Anterior cingulate cortex (tissue), 58 donors: Measurements from ENCODE around the gene PIK3C2G.

Experiments
- DNase-seq, 58 donors: peaks; one replicate each; lab custom pipeline; 2025; lab: John Stamatoyannopoulos, UW

Gene PIK3C2G

DNA sequence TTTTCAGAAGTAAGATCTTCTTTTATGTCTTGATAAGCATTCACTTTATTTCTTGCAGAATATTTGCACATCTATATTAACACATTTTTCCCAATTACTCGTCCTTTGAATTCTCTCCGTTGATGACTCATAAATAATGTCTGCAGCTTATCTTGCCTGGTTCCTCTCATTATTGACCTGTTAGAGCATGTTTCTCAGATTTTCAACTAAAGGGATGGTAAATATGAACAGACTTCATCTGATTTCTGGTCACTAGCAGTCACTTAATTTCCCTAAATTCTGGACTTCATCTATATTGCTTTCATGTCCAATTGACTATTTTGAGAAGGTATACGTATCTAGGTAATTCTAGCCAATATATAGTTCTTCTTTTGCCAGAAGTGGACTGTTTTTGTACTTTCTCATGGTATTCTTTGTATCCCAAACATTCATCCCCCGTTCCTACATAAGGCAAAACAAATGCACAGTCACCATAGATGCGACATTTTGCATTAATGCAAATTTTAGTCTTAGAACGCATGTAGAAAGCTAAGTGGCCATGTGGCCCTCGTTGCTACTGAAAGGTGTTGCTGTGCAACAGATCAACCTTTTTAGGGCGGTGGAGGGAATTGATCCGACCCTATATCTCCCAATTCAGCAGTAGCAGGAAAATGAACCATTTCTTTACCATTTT lies 6.2 kb downstream of the PIK3C2G start:
- no peak for DNase-seq

DNA sequence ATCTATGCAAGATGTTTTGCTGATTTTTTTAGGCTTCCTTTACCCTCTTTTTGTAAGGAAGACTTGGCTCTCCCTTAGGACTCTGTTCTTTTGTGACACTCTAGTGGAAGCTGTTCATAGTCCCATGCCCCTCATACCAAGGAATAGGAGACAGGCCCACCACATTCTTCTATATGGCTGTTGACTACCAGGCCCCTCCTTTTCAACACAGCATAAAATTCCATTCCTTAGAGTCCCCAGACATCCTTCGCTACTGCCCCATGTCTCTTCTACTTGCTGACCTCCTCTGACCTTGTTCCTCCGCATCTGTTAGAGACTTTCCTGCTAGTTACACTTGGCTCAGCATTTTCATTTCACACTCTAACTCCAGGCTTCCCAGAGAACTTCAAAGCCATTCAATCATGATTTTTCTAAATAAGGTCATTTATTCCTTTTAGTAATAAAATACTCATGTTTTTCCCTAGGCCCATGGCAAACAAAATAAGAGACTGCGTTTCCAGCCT lies 9.7 kb downstream of the PIK3C2G start:
- DNase-seq, result no peak

DNA sequence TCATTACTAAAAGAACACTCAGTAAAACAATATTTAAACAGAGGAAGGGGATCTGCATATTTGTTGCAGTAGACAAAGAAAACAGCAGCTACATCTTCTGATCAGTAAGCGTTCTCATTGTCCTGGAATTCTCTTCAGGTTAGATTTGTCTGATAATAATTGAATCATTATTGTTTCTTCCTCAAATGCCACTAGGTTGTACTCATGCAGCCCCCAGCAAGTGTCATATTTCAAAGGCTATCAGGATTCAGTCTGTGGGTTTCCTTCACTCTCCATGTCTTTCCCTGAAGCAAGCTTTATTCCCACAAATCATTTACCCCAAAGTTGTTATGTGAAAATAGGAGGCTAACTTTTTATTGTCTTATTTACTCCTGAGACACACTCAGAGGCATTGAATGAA lies 14.7 kb downstream of the PIK3C2G start:
- no peak for DNase-seq

DNA sequence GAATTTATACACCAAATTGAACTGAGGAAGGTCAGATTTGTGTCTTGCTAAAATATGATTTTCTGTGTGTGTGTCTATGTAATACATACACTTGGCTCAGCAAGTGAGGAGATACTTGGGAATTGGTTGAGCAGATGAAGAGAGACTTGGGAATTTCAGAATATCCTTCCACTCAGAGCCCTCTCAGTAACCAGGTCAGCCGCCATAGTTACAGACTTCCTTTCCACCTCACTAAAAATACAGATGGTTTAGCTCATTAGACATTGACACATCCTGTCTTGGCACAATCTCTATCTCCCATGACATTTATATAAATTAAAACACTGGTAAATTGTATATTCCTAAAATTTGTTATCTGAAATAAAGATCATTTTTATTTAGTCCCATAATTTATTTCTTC lies 15.9 kb downstream of the PIK3C2G start:
- no peak for DNase-seq

DNA sequence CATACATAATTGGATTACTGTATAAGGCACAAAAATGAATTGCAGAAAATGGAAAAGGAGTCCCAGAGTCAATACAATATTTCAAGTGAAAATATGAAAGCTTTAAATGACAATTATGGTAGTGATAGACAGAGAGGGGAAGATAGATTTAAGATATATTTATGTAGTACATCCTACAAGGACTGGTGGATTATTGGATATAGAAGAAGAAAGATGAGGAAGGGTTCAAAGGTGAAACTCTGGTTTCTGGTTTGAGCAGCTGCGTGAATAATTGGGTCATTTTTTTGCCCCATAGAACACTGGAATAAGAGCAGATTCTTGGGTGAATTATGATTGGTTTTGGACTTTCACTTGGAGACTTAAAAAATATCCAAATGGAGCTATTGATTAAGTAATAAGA lies 19.4 kb downstream of the PIK3C2G start:
- DNase-seq, result no peak

DNA sequence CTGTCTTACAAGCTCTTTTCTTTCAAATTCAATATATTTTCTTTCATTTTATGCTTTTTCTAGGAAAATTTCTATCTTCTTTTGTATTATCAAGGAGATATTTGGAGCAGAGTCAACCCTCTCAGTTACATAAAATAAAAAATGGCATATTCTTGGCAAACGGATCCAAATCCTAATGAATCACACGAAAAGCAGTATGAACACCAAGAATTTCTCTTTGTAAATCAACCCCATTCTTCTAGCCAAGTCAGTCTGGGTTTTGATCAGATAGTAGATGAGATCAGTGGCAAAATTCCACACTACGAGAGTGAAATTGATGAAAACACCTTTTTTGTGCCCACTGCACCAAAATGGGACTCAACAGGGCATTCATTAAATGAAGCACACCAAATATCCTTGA lies 20.6 kb downstream of the PIK3C2G start:
- no peak for DNase-seq

DNA sequence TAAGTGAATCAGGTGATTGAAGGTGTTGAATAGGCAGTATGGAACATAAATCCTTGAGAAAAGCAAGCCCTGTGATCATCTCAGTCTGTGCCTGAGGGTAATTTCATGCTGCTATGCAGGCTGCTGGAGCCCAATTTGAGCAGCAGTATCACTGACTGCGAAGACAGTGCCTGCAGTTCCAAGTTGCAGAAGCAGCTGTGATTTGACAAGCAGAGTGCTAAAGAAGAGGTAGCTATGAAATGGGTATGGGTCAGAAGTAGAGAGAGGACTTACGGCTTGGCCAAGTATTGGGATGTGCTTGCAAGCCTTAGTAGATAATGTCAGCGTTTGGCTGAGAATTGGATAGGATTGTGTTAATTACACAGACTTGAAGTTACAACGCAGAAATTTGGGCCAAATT lies 22.5 kb downstream of the PIK3C2G start:
- DNase-seq, result peak in 4 of 58 donors; percentile 0 to 12 (median 2)

DNA sequence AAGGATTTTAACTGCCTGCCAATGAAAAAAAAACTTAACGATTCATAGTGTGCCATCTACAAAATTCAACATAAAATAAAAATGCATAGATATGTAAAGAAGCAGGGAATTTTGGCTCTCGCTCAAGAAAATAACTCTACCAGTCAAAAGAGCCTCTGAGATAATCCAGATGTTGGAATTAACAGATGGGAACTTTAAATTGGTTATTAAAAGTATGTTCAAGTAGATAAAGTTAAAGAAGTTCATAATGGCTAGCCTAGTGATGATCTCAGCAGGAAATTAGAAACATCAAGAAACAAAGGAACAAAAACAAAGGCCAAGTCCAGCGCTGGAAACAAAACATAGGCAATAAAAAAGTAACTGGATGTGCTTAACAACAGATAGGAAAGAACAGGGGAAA lies 23.1 kb downstream of the PIK3C2G start:
- DNase-seq, result no peak

DNA sequence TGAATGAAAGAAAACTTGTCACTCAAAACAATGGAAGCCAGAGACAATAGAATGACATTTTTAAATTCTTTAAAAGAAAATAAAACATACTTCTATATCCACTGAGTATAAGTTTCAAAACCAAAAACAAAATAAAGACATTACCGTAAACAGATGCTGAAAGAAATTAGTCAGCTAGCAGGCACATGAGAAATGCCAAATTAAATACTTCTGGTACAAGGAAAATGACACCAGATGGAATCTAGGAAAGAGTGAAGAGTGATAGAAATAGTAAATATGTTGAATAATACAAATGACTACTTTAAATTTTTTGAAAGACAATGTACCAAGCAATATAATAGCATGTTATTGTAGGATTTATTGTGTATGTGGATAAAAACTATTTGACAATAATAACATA lies 23.8 kb downstream of the PIK3C2G start:
- no peak for DNase-seq

DNA sequence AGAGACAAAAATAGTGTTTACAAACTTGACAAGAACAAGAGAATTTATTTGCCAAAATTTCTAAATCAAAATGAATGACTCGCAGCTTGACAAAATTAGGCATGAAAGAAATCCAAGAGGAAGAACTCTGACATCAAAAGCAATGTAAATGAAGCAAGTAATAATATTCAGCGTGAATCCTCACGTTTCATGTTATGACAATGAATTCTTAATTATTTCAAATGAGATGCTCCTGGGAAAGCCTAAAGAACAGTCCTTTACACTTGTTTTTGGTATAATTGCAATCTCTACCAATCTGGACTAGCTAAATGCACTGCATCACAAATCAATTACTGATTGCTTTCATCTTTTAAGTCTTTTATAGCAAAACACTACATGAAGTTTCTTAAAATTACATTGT lies 29.1 kb downstream of the PIK3C2G start:
- DNase-seq, result no peak

DNA sequence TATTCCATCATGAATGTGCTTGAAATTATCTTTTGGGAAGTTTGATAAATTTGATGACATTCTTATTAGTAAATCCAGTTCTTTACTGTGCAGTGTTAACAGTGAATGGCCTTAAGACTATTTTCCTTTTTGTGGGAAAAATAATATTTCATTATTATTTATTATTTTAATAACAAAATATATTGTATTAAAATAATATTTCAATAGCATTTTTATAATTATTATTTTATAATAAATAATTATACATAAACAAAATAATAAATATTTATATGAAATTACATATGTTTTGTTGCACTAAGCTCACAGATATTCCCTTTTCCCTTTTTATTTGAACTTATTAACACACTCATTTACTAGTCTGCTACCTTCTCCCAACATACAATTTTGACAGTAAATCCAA lies 33.6 kb downstream of the PIK3C2G start:
- no peak for DNase-seq

DNA sequence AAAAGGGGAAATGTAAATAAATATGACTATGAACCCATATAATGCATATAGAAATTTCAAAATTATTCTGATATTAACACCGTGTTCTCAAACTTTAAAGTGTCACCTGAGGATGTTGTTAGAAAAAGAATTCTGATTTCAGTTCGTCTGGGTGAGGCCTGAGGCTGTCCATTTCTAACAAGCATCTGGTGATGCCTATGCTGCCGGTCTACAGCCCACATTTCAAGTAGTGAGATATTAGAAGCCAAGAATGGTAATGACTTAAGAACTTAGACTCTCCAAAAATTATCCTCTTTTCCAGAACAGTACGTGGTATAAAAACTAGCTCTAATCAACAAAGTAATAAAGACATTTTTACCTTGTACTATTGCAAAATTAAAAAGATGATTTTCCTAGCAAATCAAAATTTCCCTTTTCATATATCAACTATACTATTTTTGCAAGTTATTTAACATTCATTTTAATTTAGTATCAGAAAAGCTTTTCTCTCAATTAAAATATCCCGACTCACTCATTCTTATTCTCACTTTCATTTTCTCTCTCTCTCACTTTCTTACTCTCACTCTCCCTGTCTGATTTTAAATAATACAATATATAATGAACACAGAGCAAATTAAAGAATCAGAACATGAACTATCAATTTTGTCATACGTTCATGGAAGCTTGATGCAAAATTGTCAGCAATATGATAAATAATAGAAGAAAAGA lies 35.0 kb downstream of the PIK3C2G start:
- no peak for DNase-seq

DNA sequence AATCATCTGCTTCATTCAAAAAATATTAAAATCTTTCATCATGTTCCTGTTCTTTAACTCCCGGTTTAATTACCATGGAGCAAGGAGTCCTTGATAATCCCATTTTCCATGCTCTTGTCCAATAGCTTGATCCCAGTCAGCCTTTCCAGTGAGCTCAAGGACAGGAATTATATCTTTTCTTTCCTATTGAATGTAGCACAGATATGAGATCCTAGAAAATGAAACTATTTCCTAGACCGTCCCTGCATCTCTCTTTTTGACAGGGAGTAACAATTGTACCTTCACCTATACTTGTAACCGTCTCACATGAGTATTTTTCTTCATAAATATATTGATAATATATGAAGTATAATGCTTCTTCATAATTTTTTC lies 35.6 kb downstream of the PIK3C2G start:
- no peak for DNase-seq

DNA sequence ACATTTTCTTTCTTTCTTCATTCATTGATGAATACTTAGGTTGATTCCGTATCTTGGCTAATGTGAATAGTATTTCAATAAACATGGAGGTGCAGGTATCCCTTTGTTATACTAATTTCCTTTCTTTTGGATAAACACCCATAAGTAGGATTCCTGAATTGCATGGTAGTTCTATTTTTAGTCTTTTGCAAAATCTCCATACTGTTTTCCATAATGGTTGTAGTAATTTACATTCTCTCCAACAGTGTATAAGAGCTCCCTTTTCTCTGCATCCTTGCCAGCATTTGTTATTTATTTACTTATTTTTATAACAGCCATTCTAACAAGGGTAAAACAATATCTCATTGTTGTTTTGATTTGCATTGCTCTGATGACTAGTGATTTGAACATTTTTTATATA lies 36.6 kb downstream of the PIK3C2G start:
- DNase-seq, result no peak

DNA sequence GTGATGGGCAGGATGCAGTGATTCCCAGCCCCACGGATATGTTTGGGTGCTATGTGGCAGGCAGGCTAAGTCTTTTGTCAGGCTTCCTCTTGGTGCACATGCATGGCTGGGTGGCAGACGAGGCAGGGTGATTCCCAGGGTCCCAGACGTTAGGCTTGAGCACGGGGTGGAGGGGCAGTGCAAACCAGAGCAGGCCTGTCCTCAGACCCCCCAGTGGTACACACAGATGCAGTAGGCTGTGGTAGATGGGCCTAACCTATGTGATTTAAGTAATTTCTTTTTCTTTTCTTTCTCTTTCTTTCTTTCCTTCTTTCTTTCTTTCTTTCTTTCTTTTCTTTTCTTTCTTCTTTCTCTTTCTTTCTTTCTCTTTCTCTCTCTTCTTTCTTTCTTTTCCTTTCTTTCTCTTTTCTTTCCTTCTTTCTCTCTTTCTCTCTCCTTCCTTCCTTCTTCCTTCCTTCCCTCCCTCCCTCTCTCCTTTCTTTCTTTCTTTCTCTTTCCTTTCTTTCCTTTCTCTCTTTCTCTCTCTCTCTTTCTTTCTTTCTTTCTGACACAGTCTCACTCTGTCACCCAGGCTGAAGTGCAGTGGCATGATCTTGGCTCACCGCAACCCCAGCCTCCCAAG lies 41.6 kb downstream of the PIK3C2G start:
- DNase-seq, result no peak

DNA sequence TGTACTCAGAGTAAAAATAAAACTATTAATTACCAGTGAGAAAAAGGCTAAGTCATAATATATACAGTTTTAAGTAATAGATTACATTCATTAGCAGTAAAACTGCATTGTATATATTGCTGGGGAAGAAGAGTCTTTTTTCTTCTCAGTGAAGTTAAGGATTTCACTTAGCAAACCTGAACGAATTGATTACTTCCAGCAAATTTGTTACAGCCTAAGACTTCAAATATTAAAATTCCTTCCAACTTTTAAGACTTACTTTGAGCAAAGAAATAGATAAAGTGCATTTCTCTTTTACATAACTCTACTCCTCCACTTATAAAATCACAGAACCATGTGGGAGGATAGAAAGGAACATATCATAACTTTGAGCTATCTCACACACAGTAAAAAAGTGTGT lies 43.3 kb downstream of the PIK3C2G start:
- DNase-seq, result no peak

DNA sequence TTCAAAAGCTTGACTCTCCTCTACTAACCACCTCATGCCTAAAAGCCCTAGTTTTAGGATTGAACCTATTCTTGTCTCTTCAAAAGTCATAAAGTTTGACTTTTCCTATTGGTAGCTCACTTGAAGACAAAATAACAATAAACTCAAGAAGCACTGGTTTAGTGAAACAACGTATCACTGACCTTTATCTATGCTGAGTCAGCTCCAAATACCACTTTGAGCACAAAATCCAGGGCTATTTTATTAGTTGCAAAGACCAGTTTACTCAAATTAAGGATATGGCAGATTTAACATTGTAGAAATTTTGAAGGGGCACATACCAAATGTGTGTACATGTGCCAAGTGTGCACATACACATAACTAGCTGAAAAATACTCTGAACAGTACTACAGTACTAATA lies 45.0 kb downstream of the PIK3C2G start:
- no peak for DNase-seq

DNA sequence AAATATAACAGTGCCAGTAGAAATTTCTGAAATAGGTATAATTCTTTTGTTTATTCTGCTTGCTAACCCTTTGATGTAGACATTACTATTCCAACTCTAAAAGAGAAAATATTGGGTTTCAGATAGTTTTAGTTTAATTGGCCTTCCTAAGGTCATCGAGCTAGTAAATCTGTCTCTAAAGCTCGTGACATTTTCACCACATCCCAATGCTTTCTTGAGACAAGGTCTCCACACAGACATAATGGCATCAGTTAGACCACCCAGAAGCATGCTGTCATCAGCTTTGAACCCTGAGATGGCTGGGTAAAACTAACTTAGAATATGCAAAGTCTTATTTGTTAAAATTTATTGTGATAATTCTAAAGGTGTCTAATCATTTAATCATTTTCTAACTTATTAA lies 52.0 kb downstream of the PIK3C2G start:
- no peak for DNase-seq

DNA sequence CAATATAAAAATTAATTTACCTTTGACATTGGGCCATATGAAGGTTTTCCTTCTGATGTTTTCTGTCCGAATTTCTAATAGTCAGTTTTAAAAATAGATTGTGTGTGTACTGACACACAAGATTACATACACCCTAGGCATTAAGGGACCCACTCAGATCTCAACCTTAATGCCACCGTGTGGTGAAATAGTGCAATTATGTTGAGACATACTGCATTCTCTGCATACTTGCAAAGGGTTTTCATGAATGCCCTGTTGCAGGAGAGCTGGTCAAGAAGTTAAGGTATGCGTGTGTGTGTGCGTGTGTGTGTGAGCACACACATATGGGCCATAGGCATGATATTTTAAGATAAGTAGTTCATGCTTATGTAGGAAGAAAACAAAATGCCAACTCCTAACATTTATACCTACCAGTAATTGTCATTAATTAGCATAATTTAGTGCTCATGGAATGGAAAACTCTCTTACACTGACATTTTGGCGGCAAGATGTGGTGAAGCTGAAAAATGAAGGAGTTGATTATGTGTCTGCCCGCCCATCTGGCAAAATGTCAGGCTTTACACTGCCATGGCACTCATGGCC lies 58.8 kb downstream of the PIK3C2G start:
- no peak for DNase-seq

DNA sequence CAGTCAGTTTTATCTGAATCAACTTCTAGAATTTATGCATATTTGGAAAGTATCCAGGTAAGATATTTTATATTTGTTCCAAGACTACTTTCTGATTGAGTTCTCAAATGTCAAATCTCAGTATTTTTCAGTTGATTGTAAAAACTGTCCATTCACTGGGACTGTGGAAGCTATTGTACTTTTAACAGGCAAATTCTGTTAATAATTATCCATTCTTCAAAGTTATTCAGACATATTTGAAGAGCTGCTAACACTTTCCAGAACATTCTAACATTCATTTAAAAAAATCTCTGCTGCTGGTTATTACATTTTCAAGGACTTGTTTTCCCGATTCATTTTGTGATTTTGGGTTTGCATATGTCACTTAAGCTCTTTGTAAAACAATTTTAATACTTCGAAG lies 59.7 kb downstream of the PIK3C2G start:
- no peak for DNase-seq

DNA sequence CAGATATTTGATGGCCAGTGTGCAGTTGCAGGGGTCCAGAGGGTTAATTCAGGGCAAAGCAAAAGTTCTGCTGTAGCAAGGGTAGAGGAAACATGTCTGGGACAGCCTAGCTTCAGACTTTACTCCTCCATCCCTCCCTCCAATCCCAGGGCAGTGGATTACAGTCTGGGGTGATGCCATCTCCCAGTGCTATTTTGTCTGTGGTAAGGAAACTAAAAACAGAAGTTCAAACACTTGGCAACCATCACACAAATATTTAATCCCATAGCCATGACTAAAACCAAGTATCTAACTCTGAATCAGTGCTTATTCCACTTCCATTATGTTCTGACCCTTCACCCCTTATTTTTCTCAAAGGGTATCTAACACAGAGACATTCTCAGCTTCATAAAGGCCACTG lies 61.8 kb downstream of the PIK3C2G start:
- no peak for DNase-seq

DNA sequence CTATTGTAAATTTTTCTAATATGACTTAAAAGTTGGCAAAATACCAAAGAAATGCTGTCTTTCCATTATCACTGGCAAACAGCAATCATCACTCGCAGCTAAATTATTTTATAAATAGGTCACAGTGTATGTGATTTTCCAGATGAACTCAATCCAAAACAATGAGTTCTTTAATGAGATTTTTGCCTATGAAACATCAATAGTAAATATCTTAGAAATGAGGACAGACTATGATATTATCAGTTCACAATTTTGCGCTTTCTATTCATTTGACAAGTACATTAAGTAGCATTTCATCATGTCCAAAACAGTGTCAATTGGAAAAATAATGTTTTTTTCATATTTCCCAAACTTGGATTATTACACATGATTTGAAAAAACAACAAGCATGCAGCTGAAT lies 65.7 kb downstream of the PIK3C2G start:
- no peak for DNase-seq
